NCI-H345 (cell line): ENCODE measurements around the gene ITIH2.
"Not testable (repeated sequence)": the region's sequence is repeated elsewhere in the genome, so short reads cannot be mapped to it uniquely, and the experiment has no call there.

ENCODE experiments used
- DNase-seq: peaks from one replicate; lab custom pipeline; 2025; lab: John Stamatoyannopoulos, UW

ITIH2 gene

GRCh38 chr10:7750222-7750621 lies 47.1 kb downstream of the ITIH2 start:
- no peak for DNase-seq

- DNase-seq = no peak
Measured at GRCh38 chr10:7752251-7752650, 49.1 kb downstream of the ITIH2 start.

GRCh38 chr10:7755103-7755502 lies 52.0 kb downstream of the ITIH2 start:
- DNase-seq = no peak

- no peak for DNase-seq
Measured at GRCh38 chr10:7756360-7756992, 53.4 kb downstream of the ITIH2 start.

- no peak for DNase-seq
Measured at GRCh38 chr10:7763929-7764328, 60.8 kb downstream of the ITIH2 start.

- no peak for DNase-seq
Measured at GRCh38 chr10:7766241-7766640, 63.1 kb downstream of the ITIH2 start.

- DNase-seq = no peak
Measured at GRCh38 chr10:7767209-7767608, 64.1 kb downstream of the ITIH2 start.

GRCh38 chr10:7768417-7768816 lies 65.3 kb downstream of the ITIH2 start:
- no peak for DNase-seq

GRCh38 chr10:7773845-7774801 lies 71.0 kb downstream of the ITIH2 start:
- DNase-seq = peak; percentile 1

- DNase-seq = no peak
Measured at GRCh38 chr10:7776777-7777176, 73.7 kb downstream of the ITIH2 start.

- DNase-seq = not testable (repeated sequence)
Measured at GRCh38 chr10:7782194-7782593, 79.1 kb downstream of the ITIH2 start.

GRCh38 chr10:7786430-7786829 lies 83.3 kb downstream of the ITIH2 start:
- no peak for DNase-seq

- no peak for DNase-seq
Measured at GRCh38 chr10:7787150-7787856, 84.2 kb downstream of the ITIH2 start.

- peak; percentile 93 for DNase-seq
Measured at GRCh38 chr10:7787857-7788638, 84.9 kb downstream of the ITIH2 start, which contains the start of the genes ATP5F1C and KIN. Gene ATP5F1C (plus strand): TSS chr10:7788177. CDS start chr10:7788208, 31 bp downstream. Gene KIN (minus strand): TSS chr10:7787993. CDS start chr10:7787933, 60 bp downstream.

- peak; percentile 34 for DNase-seq
Measured at GRCh38 chr10:7788639-7789286, 85.6 kb downstream of the ITIH2 start.

- DNase-seq = no peak
Measured at GRCh38 chr10:7789390-7789789, 86.3 kb downstream of the ITIH2 start.

- DNase-seq = no peak
Measured at GRCh38 chr10:7792541-7792940, 89.4 kb downstream of the ITIH2 start.

GRCh38 chr10:7794251-7795026 lies 91.3 kb downstream of the ITIH2 start:
- DNase-seq = no peak

- no peak for DNase-seq
Measured at GRCh38 chr10:7795605-7796004, 92.5 kb downstream of the ITIH2 start.

GRCh38 chr10:7797582-7797981 lies 94.5 kb downstream of the ITIH2 start:
- no peak for DNase-seq
